Stomach (tissue), 4 donors: Measurements from ENCODE around the gene SCAMP2.

Experiments
- CTCF ChIP-seq, 7 experiments: fragments of 450-650 bp in 4 of 7; fragments of 200-600 bp in 3 of 7; sonication (generic) in 3 of 7; IDR thresholded peaks; one replicate each; pipeline ENCODE4 v1.5.1; 2016 to 2019; ENCODE audit warnings: antibody characterized with exemption in 7 of 7, control low read depth in 2 of 7, mild to moderate bottlenecking in 1 of 7
- POLR2A ChIP-seq, 4 donors: fragments of 450-650 bp; IDR thresholded peaks; one replicate each; pipeline ENCODE4 v1.6.1; 2016; ENCODE audit warnings: antibody characterized with exemption in 4 of 4, control low read depth in 2 of 4, mild to moderate bottlenecking in 1 of 4, moderate library complexity in 1 of 4
- POLR2AphosphoS5 ChIP-seq, 3 donors: sonication (generic); formaldehyde crosslinking; IDR thresholded peaks; one replicate each; pipeline ENCODE4 v1.6.1; 2016; ENCODE audit warnings: antibody characterized with exemption in 3 of 3

- no peak for TF ChIP-seq CTCF (IDR thresholded peaks at IDR 0.05)
- TF ChIP-seq POLR2AphosphoS5 (IDR thresholded peaks at IDR 0.05) = no peak
- no peak for TF ChIP-seq POLR2A (IDR thresholded peaks at IDR 0.05)
Measured at GRCh38 chr15:74917676-74918075, 44.5 kb upstream of the SCAMP2 start.
